ENCODE results near the gene PGAP2. TPM values are rescaled to one million over a fixed set of nuclear protein-coding genes. Genes with fewer than 3 reads are reported as not detected.

Gene PGAP2
- total RNA-seq, 1 experiment from 2014 or later, result 35.2 TPM

DNA sequence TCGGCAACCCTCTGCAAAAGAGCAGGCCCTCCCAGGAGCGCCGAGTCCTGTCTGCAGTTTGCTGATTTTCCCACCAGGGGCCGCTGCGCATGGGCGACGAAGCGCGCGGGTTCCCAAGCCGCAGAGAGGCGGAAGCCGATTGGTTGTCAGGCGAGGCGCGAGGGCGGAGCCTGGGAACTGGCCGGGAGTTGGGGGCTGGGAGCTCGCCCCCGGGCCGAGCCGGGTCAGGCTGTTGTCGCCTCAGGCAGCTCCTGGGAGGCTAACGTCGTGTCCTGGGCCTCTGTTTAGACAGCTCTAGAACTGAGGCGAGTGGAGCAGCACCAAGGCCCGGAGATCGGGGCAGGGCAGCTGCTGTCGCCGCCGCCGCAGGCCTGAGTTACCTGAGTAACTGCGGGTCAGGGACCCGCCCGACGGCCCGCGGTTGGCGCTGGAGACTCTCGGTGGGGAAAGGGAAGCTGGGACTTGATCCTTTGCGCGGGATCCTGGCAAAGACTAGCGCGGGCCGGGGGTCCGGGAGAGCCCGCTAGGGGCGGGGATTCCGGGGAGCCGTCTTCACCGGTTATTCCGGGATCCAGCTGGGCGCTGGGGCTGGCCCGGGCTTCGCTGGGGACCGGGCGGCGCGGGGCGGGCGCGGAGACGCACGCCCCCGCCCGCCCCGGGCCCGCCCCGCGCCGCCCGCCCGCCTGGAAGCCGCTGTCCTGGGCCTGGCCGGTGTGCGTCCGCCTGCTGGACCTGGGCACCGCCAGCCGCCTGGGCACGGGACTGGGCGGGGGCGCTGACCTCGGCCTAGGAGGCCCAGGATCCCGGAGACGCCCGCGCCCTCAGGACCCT lies 46.8 kb downstream of the PGAP2 start, which contains the start of gene STIM1:
Gene STIM1, plus strand, starts transcription at position 688 of the 831 bp plus-strand sequence. CDS start 607 bp downstream, outside the sequence.
- Mint-ChIP-seq H3K27me3 (ENCODE audit: unreplicated experiment) (no peaks in the 10 kb centered on the region), H3K4me1 (ENCODE audit: low read depth, unreplicated experiment) (peaks cover 35% of the 10 kb centered on the region), H3K27ac (ENCODE audit: unreplicated experiment) (peak within 1 kb of the TSS; percentile 33), H3K36me3 (ENCODE audit: insufficient read depth, unreplicated experiment) (peaks cover 31% of the 10 kb centered on the region), H3K9me3 (ENCODE audit: low read depth, unreplicated experiment) (no peaks in the 10 kb centered on the region), H3K4me3 (ENCODE audit: low read depth, unreplicated experiment) (peak within 1 kb of the TSS; percentile 92)
- intact Hi-C loops (cut with micrococcal nuclease; ENCODE audit: unreplicated experiment), result loop anchor here (5.0 kb wide), 2 partner anchors 102 to 117 kb away; no protein-coding TSS in a partner anchor
- TF ChIP-seq, protein P1, sequence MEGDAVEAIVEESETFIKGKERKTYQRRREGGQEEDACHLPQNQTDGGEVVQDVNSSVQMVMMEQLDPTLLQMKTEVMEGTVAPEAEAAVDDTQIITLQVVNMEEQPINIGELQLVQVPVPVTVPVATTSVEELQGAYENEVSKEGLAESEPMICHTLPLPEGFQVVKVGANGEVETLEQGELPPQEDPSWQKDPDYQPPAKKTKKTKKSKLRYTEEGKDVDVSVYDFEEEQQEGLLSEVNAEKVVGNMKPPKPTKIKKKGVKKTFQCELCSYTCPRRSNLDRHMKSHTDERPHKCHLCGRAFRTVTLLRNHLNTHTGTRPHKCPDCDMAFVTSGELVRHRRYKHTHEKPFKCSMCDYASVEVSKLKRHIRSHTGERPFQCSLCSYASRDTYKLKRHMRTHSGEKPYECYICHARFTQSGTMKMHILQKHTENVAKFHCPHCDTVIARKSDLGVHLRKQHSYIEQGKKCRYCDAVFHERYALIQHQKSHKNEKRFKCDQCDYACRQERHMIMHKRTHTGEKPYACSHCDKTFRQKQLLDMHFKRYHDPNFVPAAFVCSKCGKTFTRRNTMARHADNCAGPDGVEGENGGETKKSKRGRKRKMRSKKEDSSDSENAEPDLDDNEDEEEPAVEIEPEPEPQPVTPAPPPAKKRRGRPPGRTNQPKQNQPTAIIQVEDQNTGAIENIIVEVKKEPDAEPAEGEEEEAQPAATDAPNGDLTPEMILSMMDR (IDR thresholded peaks at IDR 0.05; ENCODE audit: unreplicated experiment), result peak; percentile 88
- CTCF ChIA-PET, result interaction anchor here (0.6 to 2.8 kb wide), 22 partner anchors 10 to 239 kb away, joined by 3 to 41 read pairs (median 6); partner anchors contain the start of genes RHOG and RRM1
- no TSS peak for BruUV-seq (replicated peaks)
- DNase-seq, result peak; percentile 97

DNA sequence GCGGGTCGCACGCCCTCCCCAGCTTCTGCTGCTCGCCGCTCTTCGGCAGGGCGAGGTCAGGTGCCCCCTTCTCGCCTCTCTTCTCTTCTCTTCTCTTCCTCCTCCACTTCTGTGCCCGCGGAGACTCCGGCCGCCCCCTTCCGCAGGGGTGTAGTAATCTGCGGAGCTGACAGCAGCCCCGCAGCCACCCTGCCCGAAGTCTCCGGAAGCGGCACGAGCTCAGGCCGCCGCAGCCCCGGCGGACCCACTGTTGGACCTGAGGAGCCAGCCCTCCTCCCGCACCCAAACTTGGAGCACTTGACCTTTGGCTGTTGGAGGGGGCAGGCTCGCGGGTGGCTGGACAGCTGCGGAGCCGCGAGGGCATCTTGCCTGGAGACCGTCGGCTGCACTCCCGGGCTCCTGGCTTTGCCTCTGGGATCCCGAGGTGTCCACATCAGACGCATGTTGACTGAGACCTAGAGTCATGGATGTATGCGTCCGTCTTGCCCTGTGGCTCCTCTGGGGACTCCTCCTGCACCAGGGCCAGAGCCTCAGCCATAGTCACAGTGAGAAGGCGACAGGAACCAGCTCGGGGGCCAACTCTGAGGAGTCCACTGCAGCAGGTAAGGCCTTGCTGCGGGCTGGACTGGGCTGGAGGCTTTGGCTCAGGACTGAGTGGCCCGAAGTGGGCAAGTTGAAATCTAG lies 47.6 kb downstream of the PGAP2 start:
- Mint-ChIP-seq H3K27me3 (ENCODE audit: unreplicated experiment) (no peaks in the 10 kb centered on the region), H3K9me3 (ENCODE audit: low read depth, unreplicated experiment) (no peaks in the 10 kb centered on the region), H3K36me3 (ENCODE audit: insufficient read depth, unreplicated experiment) (peaks cover 31% of the 10 kb centered on the region), H3K27ac (ENCODE audit: unreplicated experiment) (peak overlapping the region; percentile 14), H3K4me3 (ENCODE audit: low read depth, unreplicated experiment) (peak overlapping the region; percentile 92), H3K4me1 (ENCODE audit: low read depth, unreplicated experiment) (peaks cover 43% of the 10 kb centered on the region)
- intact Hi-C loops (cut with micrococcal nuclease; ENCODE audit: unreplicated experiment), result loop anchor here (2.0 to 5.0 kb wide), 3 partner anchors 49 to 116 kb away; no protein-coding TSS in a partner anchor
- peak; percentile 59 for DNase-seq
- no TSS peak for BruUV-seq (replicated peaks)
- CTCF ChIA-PET, result interaction anchor here (0.8 to 2.8 kb wide), 11 partner anchors 9 to 239 kb away, joined by 3 to 41 read pairs (median 7); partner anchors contain the start of gene RRM1
- TF ChIP-seq, protein P1 (IDR thresholded peaks at IDR 0.05; ENCODE audit: unreplicated experiment), result no peak

DNA sequence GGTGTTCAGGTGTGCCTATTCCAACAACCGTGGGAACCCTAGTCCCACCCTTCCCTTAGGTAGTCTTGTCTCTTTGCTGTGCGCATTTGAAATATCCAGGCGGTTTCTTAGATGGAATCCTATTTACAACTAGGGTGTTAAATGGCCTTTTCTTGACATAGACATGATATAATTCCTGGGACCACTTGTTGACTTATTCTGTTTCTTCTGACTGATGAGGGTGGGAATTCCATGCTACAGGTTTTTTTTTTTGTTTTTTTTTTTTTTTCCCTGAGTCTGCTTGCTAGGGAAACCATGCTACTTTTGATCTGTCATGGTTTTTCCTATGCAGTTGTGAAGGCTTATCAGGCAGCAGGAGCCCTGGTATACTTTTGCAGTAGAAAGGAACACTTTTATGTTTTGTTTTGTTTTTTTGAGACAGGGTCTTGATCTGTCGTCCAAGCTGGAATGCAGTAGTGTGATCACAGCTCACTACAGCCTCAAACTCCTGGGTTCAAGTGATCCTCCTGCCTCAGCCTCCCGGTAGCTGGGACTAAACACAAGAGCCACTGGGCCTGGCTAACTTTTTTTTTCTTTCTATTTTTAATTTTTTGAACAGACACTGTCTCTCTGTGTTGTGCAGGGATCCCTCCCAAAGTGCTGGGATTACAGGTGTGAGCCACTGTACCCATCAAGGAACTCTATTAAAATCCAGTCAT lies 48.6 kb downstream of the PGAP2 start:
- H3K9me3 Mint-ChIP-seq (ENCODE audit: low read depth, unreplicated experiment), result no peaks in the 10 kb centered on the region
- intact Hi-C loops (cut with micrococcal nuclease; ENCODE audit: unreplicated experiment), result loop anchor here (2.0 to 5.0 kb wide), 3 partner anchors 48 to 115 kb away; no protein-coding TSS in a partner anchor
- BruUV-seq (replicated peaks), result TSS peak; percentile 30
- no peak for DNase-seq
- CTCF ChIA-PET, result interaction anchor here (0.7 to 2.8 kb wide), 2 partner anchors 46 to 207 kb away, joined by 5 to 20 read pairs; no protein-coding TSS in a partner anchor
- TF ChIP-seq, protein P1 (IDR thresholded peaks at IDR 0.05; ENCODE audit: unreplicated experiment), result no peak
- H3K4me3 Mint-ChIP-seq (ENCODE audit: low read depth, unreplicated experiment), result peak overlapping the region; percentile 92
- peaks cover 54% of the 10 kb centered on the region for H3K4me1 Mint-ChIP-seq (ENCODE audit: low read depth, unreplicated experiment)
- no peaks in the 10 kb centered on the region for H3K27me3 Mint-ChIP-seq (ENCODE audit: unreplicated experiment)
- H3K36me3 Mint-ChIP-seq (ENCODE audit: insufficient read depth, unreplicated experiment), result peaks cover 31% of the 10 kb centered on the region
- peak overlapping the region; percentile 14 for H3K27ac Mint-ChIP-seq (ENCODE audit: unreplicated experiment)

DNA sequence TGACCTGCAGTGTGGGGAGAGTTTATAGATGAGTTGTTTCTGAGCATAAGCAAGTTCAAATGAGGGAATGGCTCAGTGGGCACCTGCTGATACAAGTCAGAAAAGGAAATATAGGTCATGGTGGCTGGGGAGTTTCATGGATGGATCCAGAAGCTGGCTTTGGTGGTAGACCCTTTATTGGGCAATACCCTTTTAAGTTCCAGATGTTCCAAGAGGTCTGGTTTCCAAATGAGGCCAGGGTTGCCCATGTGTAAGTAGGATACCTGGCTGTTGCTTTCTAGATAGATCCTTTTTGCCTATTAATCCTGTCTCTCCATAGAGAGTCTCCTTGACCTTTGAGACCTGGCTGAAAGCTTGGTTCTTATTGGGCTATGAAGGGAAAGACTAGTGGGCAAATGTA lies 49.3 kb downstream of the PGAP2 start:
- BruUV-seq (replicated peaks), result no TSS peak
- TF ChIP-seq, protein P1 (IDR thresholded peaks at IDR 0.05; ENCODE audit: unreplicated experiment), result no peak
- Mint-ChIP-seq H3K4me3 (ENCODE audit: low read depth, unreplicated experiment) (peak overlapping the region; percentile 92), H3K27me3 (ENCODE audit: unreplicated experiment) (no peaks in the 10 kb centered on the region), H3K4me1 (ENCODE audit: low read depth, unreplicated experiment) (peaks cover 54% of the 10 kb centered on the region), H3K27ac (ENCODE audit: unreplicated experiment) (peak overlapping the region; percentile 17), H3K9me3 (ENCODE audit: low read depth, unreplicated experiment) (no peaks in the 10 kb centered on the region), H3K36me3 (ENCODE audit: insufficient read depth, unreplicated experiment) (peaks cover 31% of the 10 kb centered on the region)
- intact Hi-C loops (cut with micrococcal nuclease; ENCODE audit: unreplicated experiment), result loop anchor here (2.0 to 5.0 kb wide), 3 partner anchors 47 to 115 kb away; no protein-coding TSS in a partner anchor
- CTCF ChIA-PET, result interaction anchor here (0.7 to 1.1 kb wide), 2 partner anchors 8 to 207 kb away, joined by 4 to 5 read pairs; no protein-coding TSS in a partner anchor
- no peak for DNase-seq

Measured in Calu3 (cell line).